A549 (cell line): ENCODE measurements around the gene KRTAP4-12.

ENCODE experiments used
- EHMT2 ChIP-seq: fragments of 200-600 bp; sonication (generic); IDR thresholded peaks from 2 replicates; pipeline ENCODE4 v1.6.1; 2016; ENCODE audit warnings: antibody characterized with exemption, low read depth, mild to moderate bottlenecking, moderate library complexity
- EP300 ChIP-seq, 2 experiments: fragments of >200 bp; sonication (Bioruptor Twin); formaldehyde crosslinking; IDR thresholded peaks; 2 replicates in 1 of 2; 3 replicates in 1 of 2; pipeline ENCODE4 v1.6.1; 2016 to 2017
- POLR2A ChIP-seq: IDR thresholded peaks from 2 replicates; pipeline ENCODE4 v1.6.1; 2012; ENCODE audit warnings: mild to moderate bottlenecking, low read length
- TF ChIP-seq, protein P1 (sequence below): fragments of >200 bp; sonication (Bioruptor Twin); formaldehyde crosslinking; IDR thresholded peaks from 3 replicates; pipeline ENCODE4 v1.5.1; 2016
- TF ChIP-seq, protein P2 (sequence below): IDR thresholded peaks from 2 replicates; pipeline ENCODE4 v1.6.1; 2012

DNA sequence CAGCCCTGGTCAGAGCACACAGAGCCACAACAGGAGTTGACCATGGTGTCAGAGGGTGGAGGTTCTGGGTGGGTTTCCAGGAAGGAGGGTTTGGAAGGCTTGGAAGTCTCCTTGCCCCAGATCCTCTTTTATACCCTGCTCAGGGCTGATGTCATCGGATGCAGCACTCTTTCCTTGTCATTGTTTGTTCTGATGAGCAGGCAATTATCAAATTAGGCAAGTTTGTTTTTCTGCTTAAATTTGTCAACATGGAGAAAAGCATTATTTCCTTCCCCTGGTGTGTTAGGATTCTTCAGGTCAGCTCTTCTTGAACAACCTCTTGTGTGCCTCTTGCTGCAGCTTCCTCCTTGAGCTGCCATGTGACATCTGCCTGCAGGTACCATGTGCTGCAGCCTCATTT lies 36.7 kb upstream of the KRTAP4-12 start, which contains the start of gene KRTAP4-4:
- TF ChIP-seq, protein P1, sequence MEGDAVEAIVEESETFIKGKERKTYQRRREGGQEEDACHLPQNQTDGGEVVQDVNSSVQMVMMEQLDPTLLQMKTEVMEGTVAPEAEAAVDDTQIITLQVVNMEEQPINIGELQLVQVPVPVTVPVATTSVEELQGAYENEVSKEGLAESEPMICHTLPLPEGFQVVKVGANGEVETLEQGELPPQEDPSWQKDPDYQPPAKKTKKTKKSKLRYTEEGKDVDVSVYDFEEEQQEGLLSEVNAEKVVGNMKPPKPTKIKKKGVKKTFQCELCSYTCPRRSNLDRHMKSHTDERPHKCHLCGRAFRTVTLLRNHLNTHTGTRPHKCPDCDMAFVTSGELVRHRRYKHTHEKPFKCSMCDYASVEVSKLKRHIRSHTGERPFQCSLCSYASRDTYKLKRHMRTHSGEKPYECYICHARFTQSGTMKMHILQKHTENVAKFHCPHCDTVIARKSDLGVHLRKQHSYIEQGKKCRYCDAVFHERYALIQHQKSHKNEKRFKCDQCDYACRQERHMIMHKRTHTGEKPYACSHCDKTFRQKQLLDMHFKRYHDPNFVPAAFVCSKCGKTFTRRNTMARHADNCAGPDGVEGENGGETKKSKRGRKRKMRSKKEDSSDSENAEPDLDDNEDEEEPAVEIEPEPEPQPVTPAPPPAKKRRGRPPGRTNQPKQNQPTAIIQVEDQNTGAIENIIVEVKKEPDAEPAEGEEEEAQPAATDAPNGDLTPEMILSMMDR: no peak
- TF ChIP-seq EP300 (IDR thresholded peaks at IDR 0.05): no peak
- TF ChIP-seq, protein P2, sequence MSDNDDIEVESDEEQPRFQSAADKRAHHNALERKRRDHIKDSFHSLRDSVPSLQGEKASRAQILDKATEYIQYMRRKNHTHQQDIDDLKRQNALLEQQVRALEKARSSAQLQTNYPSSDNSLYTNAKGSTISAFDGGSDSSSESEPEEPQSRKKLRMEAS: no peak
- TF ChIP-seq POLR2A: no peak
- no peak for TF ChIP-seq EHMT2
